ENCODE data around the gene XAB2. TPM values are rescaled to one million over a fixed set of nuclear protein-coding genes. Genes with fewer than 3 reads are reported as not detected.

XAB2 gene
- total RNA-seq, 1 donor from 2014 or later: 28.1 TPM

DNA sequence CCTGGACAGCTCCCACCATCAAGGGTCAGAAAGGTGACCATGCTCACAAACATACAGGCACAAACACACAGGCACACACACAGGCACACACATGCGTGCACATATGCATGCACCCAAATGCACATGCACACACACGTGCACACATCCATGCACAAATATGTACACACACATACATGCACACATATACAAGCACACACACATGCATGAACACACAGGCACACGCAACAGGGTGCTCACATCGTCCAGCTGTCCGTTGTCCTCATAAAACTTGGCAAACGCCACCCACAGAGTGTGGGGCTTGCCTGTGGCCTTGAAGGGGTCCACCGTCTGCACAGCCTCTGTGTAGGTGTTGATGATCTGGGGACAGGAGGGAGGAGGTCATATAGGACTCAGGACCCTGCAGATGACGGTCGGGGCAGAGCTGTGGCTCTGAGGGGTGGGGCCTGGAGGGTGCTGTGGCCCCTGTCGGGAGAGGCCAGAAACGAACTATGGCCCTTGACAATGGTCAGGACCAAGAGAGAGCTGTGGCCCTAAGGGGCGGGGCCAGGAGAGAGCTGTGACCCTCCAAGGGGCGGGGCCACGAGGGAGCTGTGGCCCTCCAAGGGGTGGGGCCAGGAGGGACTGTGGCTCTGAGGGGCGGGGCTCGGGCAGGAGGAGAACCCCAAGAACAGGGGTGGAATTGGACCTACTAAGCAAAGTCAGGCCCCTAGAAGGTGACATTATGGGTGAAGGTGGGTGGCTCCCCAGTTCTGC is 6.2 kb downstream of the XAB2 start:
- peaks cover 30% of the 10 kb centered on the region for H3K79me2 ChIP-seq (ENCODE audit: insufficient read depth, low read length)
- no peaks in the 10 kb centered on the region for H3K27me3 Mint-ChIP-seq (ENCODE audit: low read depth, unreplicated experiment)
- no peak overlapping the region for H3K4me3 Mint-ChIP-seq (ENCODE audit: unreplicated experiment)
- peaks cover 4% of the 10 kb centered on the region for H3K36me3 ChIP-seq (ENCODE audit: insufficient read depth, low read length)
- no peak overlapping the region for H2AFZ ChIP-seq (ENCODE audit: low read depth, low read length)
- DNase-seq (ENCODE audit: low read depth): no peak
- no peak overlapping the region for H3K9ac ChIP-seq (ENCODE audit: low read length)
- H3K27me3 ChIP-seq (ENCODE audit: insufficient read depth, low read length): no peaks in the 10 kb centered on the region
- H3K27ac ChIP-seq (ENCODE audit: low read depth, low read length): no peak overlapping the region
- H3K4me1 Mint-ChIP-seq (ENCODE audit: low read depth, unreplicated experiment): peaks cover 4% of the 10 kb centered on the region
- no peaks in the 10 kb centered on the region for H3K9me3 Mint-ChIP-seq (ENCODE audit: unreplicated experiment)
- no peak for FAIRE-seq
- peaks cover 14% of the 10 kb centered on the region for H4K20me1 ChIP-seq (ENCODE audit: insufficient read depth, low read length)
- peaks cover 18% of the 10 kb centered on the region for H3K36me3 Mint-ChIP-seq (ENCODE audit: low read depth, unreplicated experiment)
- H3K27ac Mint-ChIP-seq (ENCODE audit: unreplicated experiment): no peak overlapping the region
- H3K9me3 ChIP-seq (ENCODE audit: insufficient read depth, low read depth, low read length): no peaks in the 10 kb centered on the region
- H3K4me3 ChIP-seq (ENCODE audit: insufficient read depth, low read depth, low read length): no peak overlapping the region
- H3K4me1 ChIP-seq (ENCODE audit: insufficient read depth, low read length): no peaks in the 10 kb centered on the region
- no peak for TF ChIP-seq EZH2 (IDR thresholded peaks at IDR 0.05; ENCODE audit: insufficient read depth, low read length)
- TF ChIP-seq, protein P1, sequence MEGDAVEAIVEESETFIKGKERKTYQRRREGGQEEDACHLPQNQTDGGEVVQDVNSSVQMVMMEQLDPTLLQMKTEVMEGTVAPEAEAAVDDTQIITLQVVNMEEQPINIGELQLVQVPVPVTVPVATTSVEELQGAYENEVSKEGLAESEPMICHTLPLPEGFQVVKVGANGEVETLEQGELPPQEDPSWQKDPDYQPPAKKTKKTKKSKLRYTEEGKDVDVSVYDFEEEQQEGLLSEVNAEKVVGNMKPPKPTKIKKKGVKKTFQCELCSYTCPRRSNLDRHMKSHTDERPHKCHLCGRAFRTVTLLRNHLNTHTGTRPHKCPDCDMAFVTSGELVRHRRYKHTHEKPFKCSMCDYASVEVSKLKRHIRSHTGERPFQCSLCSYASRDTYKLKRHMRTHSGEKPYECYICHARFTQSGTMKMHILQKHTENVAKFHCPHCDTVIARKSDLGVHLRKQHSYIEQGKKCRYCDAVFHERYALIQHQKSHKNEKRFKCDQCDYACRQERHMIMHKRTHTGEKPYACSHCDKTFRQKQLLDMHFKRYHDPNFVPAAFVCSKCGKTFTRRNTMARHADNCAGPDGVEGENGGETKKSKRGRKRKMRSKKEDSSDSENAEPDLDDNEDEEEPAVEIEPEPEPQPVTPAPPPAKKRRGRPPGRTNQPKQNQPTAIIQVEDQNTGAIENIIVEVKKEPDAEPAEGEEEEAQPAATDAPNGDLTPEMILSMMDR (IDR thresholded peaks at IDR 0.05; ENCODE audit: insufficient read depth, low read depth, low read length): no peak
- no peak overlapping the region for H3K4me2 ChIP-seq (ENCODE audit: low read length)

DNA sequence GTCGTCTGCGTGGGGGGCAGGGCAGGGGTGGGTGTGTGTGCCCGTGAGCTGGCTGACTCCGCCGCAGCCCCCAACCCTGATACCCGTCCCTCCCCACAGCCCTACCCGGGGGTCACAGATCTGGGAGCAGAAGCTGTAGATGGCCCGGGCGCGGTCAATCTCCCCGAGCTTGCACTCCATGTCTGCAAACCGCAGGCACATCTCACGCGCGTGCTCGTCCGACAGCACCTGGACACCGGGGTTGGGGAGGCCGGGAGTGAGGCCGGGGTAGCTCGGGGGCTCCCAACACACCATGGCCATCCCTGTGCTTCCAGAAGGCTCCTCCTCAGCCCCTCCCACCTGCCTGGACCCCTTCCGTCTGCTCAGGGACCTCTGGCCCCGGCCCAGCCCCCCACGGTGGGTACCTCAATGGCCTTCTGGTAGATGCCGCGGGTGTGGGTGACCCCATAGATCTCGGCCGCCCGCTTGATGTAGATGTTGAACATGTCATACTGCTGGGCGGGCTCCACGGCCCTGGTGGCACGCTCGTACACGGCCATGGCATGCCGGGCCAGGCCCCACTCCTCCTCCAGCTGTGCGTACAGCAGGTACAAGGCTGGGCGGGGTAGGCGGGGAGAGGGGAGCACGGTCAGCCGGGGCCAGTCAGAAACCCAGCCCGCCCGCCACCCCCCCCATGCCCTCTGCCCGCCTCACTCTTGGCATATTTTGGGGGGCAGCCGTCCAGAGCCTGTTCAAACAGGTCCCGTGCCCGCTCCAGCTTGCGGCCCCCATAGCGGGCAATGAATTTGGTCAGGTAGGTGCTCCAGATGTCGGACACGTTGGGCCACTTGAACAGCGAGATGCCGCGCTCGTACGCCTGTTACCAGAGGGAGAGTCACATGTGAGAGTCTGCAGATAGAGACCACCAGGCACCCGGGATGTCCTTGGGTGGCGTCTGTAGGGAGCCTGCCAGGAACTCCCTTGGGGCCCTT is 8.6 kb downstream of the XAB2 start:
- no peak overlapping the region for H3K27ac Mint-ChIP-seq (ENCODE audit: unreplicated experiment)
- Histone ChIP-seq H3K9me3 (ENCODE audit: insufficient read depth, low read depth, low read length) (no peaks in the 10 kb centered on the region), H3K4me3 (ENCODE audit: insufficient read depth, low read depth, low read length) (no peak overlapping the region), H3K79me2 (ENCODE audit: insufficient read depth, low read length) (peaks cover 6% of the 10 kb centered on the region), H3K36me3 (ENCODE audit: insufficient read depth, low read length) (peaks cover 4% of the 10 kb centered on the region), H3K27me3 (ENCODE audit: insufficient read depth, low read length) (no peaks in the 10 kb centered on the region), H4K20me1 (ENCODE audit: insufficient read depth, low read length) (no peaks in the 10 kb centered on the region), H2AFZ (ENCODE audit: low read depth, low read length) (no peak overlapping the region), H3K9ac (ENCODE audit: low read length) (no peak overlapping the region), H3K27ac (ENCODE audit: low read depth, low read length) (no peak overlapping the region), H3K4me1 (ENCODE audit: insufficient read depth, low read length) (no peaks in the 10 kb centered on the region), H3K4me2 (ENCODE audit: low read length) (no peak overlapping the region)
- DNase-seq (ENCODE audit: low read depth): no peak
- TF ChIP-seq EZH2 (IDR thresholded peaks at IDR 0.05; ENCODE audit: insufficient read depth, low read length): no peak
- H3K4me3 Mint-ChIP-seq (ENCODE audit: unreplicated experiment): no peak overlapping the region
- peaks cover 4% of the 10 kb centered on the region for H3K4me1 Mint-ChIP-seq (ENCODE audit: low read depth, unreplicated experiment)
- H3K27me3 Mint-ChIP-seq (ENCODE audit: low read depth, unreplicated experiment): no peaks in the 10 kb centered on the region
- H3K9me3 Mint-ChIP-seq (ENCODE audit: unreplicated experiment): no peaks in the 10 kb centered on the region
- H3K36me3 Mint-ChIP-seq (ENCODE audit: low read depth, unreplicated experiment): peaks cover 15% of the 10 kb centered on the region
- FAIRE-seq: no peak

DNA sequence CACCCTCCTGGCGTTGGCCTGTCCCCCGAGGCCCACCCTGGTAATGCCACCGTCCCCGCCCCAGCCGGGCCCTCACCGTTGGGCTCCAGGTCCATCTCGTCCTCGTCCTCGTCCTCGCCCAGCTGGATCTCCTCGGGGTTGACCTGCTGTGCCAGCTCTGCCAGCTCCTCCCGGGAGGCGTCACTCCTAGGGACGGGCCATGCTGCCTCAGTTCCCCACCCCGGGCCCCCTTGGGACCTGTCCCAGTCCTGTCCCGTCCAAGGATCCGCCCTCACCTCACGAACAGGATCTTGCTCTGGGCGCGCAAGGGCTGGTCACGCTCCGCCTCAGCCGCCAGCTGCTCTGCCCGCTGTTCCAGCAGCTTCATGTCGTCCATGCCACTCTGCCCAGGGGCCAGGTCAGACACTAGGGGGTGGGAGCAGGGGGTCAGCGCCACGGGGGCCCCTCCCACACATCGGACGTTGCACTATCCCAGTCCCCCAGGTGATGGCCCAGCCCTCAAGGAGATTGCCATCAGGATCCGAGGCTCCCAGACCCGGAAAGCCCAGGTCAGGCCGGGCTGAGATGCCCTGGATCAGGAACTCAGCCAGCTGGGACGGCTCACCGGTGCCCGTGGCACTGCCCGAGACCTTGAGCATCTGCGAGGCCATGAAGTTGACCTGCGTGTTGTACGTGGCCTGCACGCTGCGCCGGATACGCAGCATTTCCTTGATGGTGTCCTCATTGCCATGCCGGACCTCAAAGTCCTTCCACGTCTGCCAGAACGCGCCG is 9.5 kb downstream of the XAB2 start:
- Mint-ChIP-seq H3K27ac (ENCODE audit: unreplicated experiment) (no peak overlapping the region), H3K9me3 (ENCODE audit: unreplicated experiment) (no peaks in the 10 kb centered on the region), H3K27me3 (ENCODE audit: low read depth, unreplicated experiment) (no peaks in the 10 kb centered on the region), H3K4me3 (ENCODE audit: unreplicated experiment) (no peak overlapping the region), H3K4me1 (ENCODE audit: low read depth, unreplicated experiment) (peaks cover 4% of the 10 kb centered on the region), H3K36me3 (ENCODE audit: low read depth, unreplicated experiment) (peaks cover 15% of the 10 kb centered on the region)
- DNase-seq (ENCODE audit: low read depth) (no peak), FAIRE-seq (no peak)
- Histone ChIP-seq H3K9me3 (ENCODE audit: insufficient read depth, low read depth, low read length) (no peaks in the 10 kb centered on the region), H3K4me1 (ENCODE audit: insufficient read depth, low read length) (no peaks in the 10 kb centered on the region), H4K20me1 (ENCODE audit: insufficient read depth, low read length) (no peaks in the 10 kb centered on the region), H2AFZ (ENCODE audit: low read depth, low read length) (no peak overlapping the region), H3K27me3 (ENCODE audit: insufficient read depth, low read length) (no peaks in the 10 kb centered on the region), H3K79me2 (ENCODE audit: insufficient read depth, low read length) (no peaks in the 10 kb centered on the region), H3K4me3 (ENCODE audit: insufficient read depth, low read depth, low read length) (no peak overlapping the region), H3K36me3 (ENCODE audit: insufficient read depth, low read length) (peaks cover 4% of the 10 kb centered on the region), H3K27ac (ENCODE audit: low read depth, low read length) (no peak overlapping the region), H3K4me2 (ENCODE audit: low read length) (no peak overlapping the region), H3K9ac (ENCODE audit: low read length) (no peak overlapping the region)
- no peak for TF ChIP-seq EZH2 (IDR thresholded peaks at IDR 0.05; ENCODE audit: insufficient read depth, low read length)
- TF ChIP-seq, protein P1 (IDR thresholded peaks at IDR 0.05; ENCODE audit: insufficient read depth, low read depth, low read length): no peak
